GM06990 (cell line): ENCODE data around the gene UBE2J1.
A peak's percentile ranks its signal among the peaks of the same experiment; 100 is the strongest.

ENCODE experiments used
- DNase-seq: peaks from one replicate; pipeline ENCODE4 v3.0.0-alpha.2; 2011; ENCODE audit not compliant: insufficient read length; ENCODE audit errors: extremely low read depth
- H3K27me3 ChIP-seq: replicated peaks from 2 replicates; pipeline ENCODE4 v1.6.0; 2011; ENCODE audit warnings: low read length; ENCODE audit not compliant: control insufficient read depth, insufficient read depth
- H3K36me3 ChIP-seq: 2 replicates; pipeline ENCODE4 v1.5.1; 2011; ENCODE audit warnings: low read length; ENCODE audit not compliant: control insufficient read depth, insufficient read depth
- H3K4me3 ChIP-seq: replicated peaks from 2 replicates; pipeline ENCODE4 v1.5.1; 2011; ENCODE audit warnings: low read depth, mild to moderate bottlenecking, control low read depth, low read length
- CTCF ChIP-seq: IDR thresholded peaks from 2 replicates; pipeline ENCODE4 v1.5.1; 2011; ENCODE audit warnings: low read length, control low read depth, mild to moderate bottlenecking, inconsistent platforms; ENCODE audit not compliant: insufficient read depth, poor library complexity, severe bottlenecking

Gene UBE2J1

GRCh38 chr6:89371849-89372505 is 19.5 kb upstream of the UBE2J1 start:
- no peak overlapping the region for H3K4me3 ChIP-seq
- no peaks in the 10 kb centered on the region for H3K27me3 ChIP-seq
- no peaks in the 10 kb centered on the region for H3K36me3 ChIP-seq
- TF ChIP-seq CTCF, result peak; percentile 99
- DNase-seq, result peak; percentile 70

DNA sequence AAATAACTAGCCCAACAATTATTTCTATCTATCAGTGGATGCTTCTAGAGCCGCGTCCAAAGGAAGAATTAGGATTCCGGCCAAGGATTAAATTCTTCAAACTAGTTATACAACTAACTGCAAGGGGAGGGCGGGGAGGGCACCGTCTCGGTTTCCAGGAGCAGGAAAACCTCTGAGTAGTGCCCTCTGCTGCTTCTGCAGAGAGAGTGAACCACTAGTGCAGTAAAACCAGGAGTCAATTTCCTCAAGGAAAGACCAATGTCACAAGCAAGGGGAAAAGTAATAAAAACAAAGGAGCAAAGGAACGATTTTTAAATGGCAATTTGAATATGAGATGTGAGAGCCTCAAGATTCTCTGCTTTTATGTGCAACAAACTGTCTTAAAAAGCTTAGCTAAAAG is 16.5 kb upstream of the UBE2J1 start:
- Histone ChIP-seq H3K27me3 (no peaks in the 10 kb centered on the region), H3K4me3 (no peak overlapping the region), H3K36me3 (no peaks in the 10 kb centered on the region)
- DNase-seq, result no peak
- TF ChIP-seq CTCF, result peak; percentile 18

- TF ChIP-seq CTCF, result peak; percentile 84
- DNase-seq, result no peak
- no peaks in the 10 kb centered on the region for H3K36me3 ChIP-seq
- no peaks in the 10 kb centered on the region for H3K27me3 ChIP-seq
- no peak overlapping the region for H3K4me3 ChIP-seq
These were observed 15.6 kb upstream of the UBE2J1 start for GRCh38 chr6:89368107-89368506.

GRCh38 chr6:89364586-89364985 is 12.1 kb upstream of the UBE2J1 start:
- Histone ChIP-seq H3K4me3 (no peak overlapping the region), H3K27me3 (no peaks in the 10 kb centered on the region)
- TF ChIP-seq CTCF, result no peak

GRCh38 chr6:89361171-89361570 is 8.6 kb upstream of the UBE2J1 start:
- Histone ChIP-seq H3K36me3 (no peaks in the 10 kb centered on the region), H3K4me3 (no peak overlapping the region; the same call in 1 of the 2 replicates), H3K27me3 (no peaks in the 10 kb centered on the region)
- no peak for TF ChIP-seq CTCF
- no peak for DNase-seq

More at GRCh38 chr6:89364586-89364985, 12.1 kb upstream of the UBE2J1 start:
- no peaks in the 10 kb centered on the region for H3K36me3 ChIP-seq
- DNase-seq, result no peak
